ENCODE measurements around the gene PHACTR2.

The PHACTR2 gene

GRCh38 chr6:143877584-143878271 is 200.0 kb downstream of the PHACTR2 start:
- DNase-seq (ENCODE audit: low read depth in 2 of 2): no peak
- no peak overlapping the region for H3K4me3 ChIP-seq (replicated peaks in 1 of 2; ENCODE audit: low read depth in 2 of 2, low read length in 2 of 2)
- TF ChIP-seq CTCF (IDR thresholded peaks at IDR 0.05; ENCODE audit: low read depth, low read length): no peak

GRCh38 chr6:143878272-143878760 is 200.6 kb downstream of the PHACTR2 start:
- H3K4me3 ChIP-seq (replicated peaks in 1 of 2; ENCODE audit: low read depth in 2 of 2, low read length in 2 of 2): no peak overlapping the region
- no peak for TF ChIP-seq CTCF (IDR thresholded peaks at IDR 0.05; ENCODE audit: low read depth, low read length)
- DNase-seq (ENCODE audit: low read depth in 2 of 2): peak in 1 of 2 donors; percentile 10

- H3K4me3 ChIP-seq (replicated peaks in 1 of 2; ENCODE audit: low read depth in 2 of 2, low read length in 2 of 2): no peak overlapping the region
- no peak for DNase-seq (ENCODE audit: low read depth in 2 of 2)
- TF ChIP-seq CTCF (IDR thresholded peaks at IDR 0.05; ENCODE audit: low read depth, low read length): no peak
Measured at GRCh38 chr6:143880412-143880811, 202.6 kb downstream of the PHACTR2 start.
